ENCODE results near the gene MCCC1.

The MCCC1 gene

DNA sequence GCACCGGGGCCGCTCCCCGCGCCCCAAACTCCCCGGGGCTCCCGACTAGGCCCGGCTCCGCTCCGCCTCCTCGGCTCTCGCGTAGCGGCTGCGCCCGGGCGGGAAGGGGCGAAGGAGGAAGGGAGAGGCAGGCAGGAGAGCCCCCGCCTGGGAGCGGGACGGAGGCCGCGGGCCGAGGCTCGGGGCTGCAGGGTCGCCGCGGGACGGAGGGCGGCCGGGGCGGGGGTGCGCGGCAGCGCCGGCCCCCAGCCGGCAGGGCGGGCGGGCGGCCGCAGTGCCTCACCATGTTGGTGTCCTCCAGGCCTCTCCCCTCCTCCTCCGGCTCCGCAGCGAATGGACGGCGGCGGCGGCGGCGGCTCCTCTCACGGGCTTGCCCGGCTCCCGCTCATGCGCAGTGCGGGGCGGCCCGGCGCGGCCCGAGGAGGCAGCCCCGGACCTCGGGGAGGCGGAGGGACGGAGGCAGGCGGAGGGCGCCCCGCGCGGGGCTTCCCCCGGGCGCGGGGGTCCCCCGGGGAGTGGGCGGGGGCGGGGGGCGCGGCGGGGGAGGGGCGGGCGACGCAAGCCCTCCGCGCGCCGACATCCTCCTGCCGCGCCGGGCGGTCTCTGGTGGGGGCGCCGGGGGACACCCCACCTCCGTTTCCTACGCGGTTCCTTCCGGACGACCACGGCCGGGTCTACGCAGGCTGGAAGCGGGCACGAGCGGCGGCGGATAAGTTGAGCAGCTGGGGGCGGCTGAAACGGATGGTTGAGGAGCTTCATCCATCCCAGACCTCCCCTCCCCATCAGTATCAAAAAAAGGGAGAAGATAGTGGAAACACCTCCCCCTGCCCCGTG is 118.9 kb downstream of the MCCC1 start, which contains the start of gene DCUN1D1:
Gene DCUN1D1, minus strand, starts transcription at position 335 of the 834 bp plus-strand sequence. Its CDS starts 49 bp downstream, at position 286.
- peak; percentile 75 for DNase-seq (ENCODE audit: low read depth)

DNA sequence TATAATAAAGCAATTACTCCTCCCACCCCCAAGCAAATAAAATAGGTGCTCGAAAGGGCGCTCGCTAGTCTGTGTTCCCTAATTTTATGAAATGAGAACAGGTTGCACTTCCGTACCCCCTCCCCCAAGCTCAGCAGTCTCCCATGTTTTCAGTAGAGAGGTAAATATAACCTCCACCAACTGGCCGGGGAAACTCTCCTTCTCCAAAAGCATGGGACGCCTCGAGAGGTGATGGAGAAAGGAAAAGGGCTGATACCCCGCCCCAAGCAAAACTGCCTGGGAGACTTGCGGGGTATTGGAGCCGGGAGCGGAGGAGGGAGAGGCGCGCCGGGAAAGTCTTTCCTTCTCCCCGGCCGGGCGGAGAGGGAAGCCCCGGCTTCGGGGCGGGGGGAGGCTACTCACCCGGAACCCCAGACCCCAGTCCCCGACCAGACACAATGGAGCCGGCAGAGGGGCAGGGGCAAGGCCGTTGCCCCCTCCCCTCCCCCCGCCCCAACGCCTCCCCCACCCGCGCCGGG is 119.6 kb downstream of the MCCC1 start:
- DNase-seq (ENCODE audit: low read depth) = no peak

GRCh38 chr3:182979103-182979673 is 120.1 kb downstream of the MCCC1 start:
- no peak for DNase-seq (ENCODE audit: low read depth)

- DNase-seq (ENCODE audit: low read depth) = no peak
These were observed 120.9 kb downstream of the MCCC1 start for GRCh38 chr3:182978387-182978786.

- no peak for DNase-seq (ENCODE audit: low read depth)
These were observed 126.2 kb downstream of the MCCC1 start for GRCh38 chr3:182973047-182973446.

DNA sequence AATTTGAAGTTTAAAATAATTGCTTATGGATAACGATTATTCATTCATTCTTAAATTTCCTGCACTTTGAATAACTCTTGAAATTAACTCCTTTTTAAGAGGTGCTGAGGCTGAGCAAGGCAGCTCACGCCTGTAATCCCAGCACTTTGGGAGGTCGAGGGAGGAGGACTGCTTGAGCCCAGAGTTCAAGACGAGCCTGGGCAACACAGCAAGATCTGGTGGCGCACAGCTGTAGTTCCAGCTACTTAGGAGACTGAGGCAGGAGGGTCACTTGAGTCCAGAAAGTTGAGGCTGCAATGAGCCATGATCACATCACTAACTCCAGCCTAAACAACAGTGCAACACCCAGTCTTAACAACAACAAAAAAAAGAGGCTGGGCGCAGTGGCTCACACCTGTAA is 126.9 kb downstream of the MCCC1 start:
- DNase-seq (ENCODE audit: low read depth) = no peak

GRCh38 chr3:182971637-182972036 is 127.7 kb downstream of the MCCC1 start:
- DNase-seq (ENCODE audit: low read depth) = no peak

GRCh38 chr3:182970811-182971418 is 128.4 kb downstream of the MCCC1 start:
- DNase-seq (ENCODE audit: low read depth) = no peak

GRCh38 chr3:182969853-182970252 is 129.4 kb downstream of the MCCC1 start:
- no peak for DNase-seq (ENCODE audit: low read depth)

DNA sequence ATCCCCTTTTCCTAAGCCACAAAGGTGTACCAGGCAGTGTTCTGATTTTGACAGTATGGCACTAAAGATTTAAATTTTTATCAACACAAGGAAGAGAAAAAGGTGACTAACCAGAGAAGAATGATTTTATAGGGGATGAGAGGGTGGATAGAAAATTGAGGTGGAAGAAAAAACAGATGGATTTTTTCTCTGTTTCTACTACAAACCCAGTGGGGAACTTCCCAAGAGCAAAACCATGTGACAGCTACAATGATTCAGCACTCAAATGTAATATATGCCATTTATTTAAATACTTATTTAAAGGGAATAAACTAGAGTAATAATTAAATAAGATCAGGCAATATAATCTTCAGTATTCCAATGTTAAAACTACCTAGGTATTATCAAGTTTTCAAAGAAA is 130.0 kb downstream of the MCCC1 start:
- no peak for DNase-seq (ENCODE audit: low read depth)

DNA sequence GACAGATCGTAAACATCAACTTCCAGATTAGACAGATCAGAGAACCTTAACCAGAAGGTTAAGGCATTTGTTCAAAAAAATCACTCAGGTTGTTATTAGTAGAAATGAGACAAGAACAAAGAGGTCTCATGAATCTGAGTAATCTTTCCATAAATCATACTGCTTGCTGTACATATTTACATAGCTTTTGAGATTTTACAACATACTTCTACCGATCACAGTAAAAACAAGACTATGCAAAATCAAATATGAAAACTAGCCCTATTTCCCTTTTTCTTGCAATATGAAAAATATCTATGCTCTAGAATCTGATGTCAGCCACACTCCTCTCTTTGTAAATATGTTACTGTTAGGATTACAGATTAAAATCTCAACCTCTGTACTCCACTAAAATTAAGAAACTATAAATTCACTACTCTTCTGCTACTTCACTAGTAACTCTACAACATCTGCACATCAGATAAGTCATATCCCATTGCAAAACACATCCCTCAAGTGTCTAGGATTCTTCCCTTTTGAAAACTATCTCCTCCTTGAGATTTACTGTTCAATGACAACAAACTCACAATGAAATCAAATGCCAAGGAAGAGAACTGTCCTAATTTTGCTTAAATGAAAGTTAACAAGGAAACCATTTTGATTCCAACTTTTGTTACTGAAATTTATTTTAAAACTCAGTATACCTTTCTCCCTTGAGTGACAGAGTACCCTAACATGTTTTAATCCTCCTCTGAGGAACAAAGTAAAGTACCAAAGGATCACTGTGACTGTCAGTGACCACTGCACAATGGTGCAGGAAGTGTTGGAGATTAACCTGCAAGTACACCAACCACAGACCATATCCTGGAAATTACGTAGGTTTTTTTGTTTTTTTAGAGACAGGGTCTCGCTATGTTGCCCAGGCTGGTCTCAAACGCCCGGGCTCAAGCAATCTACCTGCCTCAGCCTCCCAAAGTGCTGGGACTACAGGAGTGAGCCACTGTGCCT is 131.8 kb downstream of the MCCC1 start:
- DNase-seq (ENCODE audit: low read depth) = no peak

DNA sequence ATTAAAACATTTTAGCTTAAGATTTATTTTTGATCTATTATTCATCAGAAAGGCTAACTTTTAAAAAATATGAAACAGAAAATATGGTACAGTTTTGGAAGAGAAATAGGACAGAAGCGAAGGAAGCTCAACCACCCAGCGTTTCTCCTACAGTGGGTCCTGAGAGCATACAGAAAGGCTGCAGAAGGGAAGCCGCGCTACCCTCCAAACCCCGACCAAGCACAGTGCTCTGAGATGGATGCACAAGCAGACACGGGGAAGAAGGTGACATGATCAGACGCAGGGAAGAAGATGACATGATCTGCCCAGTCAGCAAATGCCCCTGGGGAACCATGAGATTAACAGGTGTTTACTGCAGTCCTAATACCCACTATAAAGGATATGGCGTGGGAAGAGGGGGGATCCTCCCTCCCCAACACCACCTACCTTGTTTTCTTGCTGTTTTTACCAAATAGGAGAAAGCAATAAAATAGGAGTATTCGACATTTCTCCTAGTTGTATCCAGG is 133.4 kb downstream of the MCCC1 start:
- no peak for DNase-seq (ENCODE audit: low read depth)
